HUDEP-2 (cell line): ENCODE results near the gene PMEPA1.

Experiments used
- DNase-seq, 76 experiments: peaks; one replicate each; lab custom pipeline; 2025; ENCODE audit not compliant: unreplicated experiment in 76 of 76; lab: John Stamatoyannopoulos, UW

The PMEPA1 gene

GRCh38 chr20:57614490-57615444 is 95.0 kb downstream of the PMEPA1 start:
- DNase-seq = no peak

- DNase-seq = no peak
Measured at GRCh38 chr20:57613481-57613921, 96.3 kb downstream of the PMEPA1 start.

DNA sequence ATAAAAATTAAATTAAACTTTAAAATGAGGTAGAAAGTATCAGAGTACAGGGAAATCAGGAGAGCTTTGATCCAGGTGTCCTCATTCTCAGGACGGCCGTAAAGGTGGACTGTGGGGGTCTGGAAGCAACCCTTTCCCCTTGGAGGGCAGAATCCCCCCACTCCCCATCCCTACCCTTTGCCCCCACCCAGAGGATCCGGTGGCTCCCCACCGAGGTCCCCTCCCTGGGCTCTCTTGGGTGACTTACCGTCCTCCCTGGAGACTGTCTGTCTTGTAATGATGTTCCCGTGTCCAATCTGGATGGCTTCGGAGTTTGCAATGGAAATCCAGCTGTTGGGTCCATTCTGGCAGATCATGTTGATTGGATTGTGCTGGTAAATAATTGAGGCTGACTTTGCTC is 96.9 kb downstream of the PMEPA1 start:
- DNase-seq = no peak

- DNase-seq = no peak
Measured at GRCh38 chr20:57612436-57612835, 97.4 kb downstream of the PMEPA1 start.

- no peak for DNase-seq
Measured at GRCh38 chr20:57611586-57612311, 98.1 kb downstream of the PMEPA1 start.

GRCh38 chr20:57610261-57610952 is 99.4 kb downstream of the PMEPA1 start:
- no peak for DNase-seq

GRCh38 chr20:57609842-57610167 is 100.0 kb downstream of the PMEPA1 start:
- no peak for DNase-seq

DNA sequence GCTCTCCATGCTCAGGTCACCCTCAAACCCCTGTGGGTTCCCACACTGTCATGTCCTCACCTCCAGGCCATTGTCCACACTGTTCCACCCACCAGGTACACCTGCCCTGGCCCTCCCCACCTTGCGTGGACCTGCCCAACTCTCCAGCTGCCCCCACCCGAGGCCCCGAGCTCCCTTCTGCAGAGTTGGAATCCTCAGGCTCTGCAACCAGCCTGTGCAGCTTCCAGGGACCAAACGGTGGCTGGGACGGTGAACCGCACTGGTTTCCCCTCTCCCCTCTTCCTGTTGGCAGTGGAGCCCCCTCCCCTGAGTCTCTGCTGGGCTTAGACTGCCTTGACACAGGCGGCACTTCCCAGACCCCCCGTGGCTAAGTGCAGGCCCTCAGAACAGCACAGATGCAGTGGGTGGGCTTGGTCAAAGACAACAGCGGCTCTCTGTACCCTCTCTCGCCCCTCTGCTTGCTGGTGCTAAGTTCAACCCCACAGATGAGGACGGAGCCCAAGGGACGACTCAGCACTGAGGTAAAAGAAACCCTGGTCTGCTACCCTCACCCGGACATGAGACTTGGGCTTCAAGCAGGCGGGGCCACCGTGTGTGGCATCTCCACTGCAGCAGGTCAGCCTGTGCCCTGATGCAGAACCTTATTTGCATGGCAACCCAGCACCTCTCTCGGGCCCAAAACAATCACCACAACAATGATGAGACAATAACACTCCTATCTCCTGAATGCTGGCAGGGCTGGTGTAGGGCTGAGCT is 100.6 kb downstream of the PMEPA1 start:
- no peak for DNase-seq

DNA sequence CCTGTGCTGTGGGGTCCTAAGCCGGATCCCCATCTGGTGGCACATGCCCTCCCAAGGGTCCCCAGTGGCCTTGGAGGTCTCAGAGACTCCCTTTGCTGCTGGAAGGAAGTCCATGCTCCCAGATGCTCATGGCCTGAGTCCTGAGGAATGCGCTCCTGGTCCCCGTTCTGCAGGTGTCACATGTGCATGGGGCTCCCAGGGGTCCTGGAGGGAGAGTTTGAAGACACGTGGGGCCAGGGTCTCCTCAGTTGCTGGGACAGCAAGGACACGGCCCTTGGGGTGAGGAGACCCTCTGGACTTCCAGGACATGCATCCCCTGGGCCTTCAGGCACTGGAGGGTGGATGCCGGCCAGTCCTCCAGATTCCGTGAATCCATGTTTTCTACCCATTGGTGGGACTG is 101.3 kb downstream of the PMEPA1 start:
- no peak for DNase-seq

DNA sequence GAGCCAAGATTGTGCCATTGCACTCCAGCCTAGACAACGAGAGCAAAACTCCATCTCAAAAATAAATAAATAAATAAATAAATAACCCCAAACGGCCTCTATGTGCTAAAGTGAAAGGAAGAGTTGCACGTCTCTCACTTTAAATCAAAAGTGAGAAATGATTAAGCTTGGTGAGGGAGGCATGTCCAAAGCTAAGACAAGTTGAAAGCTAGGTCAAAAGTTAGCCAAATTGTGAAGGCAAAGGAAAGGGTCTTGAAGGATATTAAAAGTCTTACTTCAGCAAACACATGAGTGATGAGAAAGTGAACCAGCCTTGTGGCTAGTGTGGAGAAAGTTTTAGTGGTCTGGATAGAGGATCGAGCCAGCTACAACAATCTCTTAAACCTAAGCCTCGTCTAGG is 103.9 kb downstream of the PMEPA1 start:
- DNase-seq = no peak

- DNase-seq = no peak
Measured at GRCh38 chr20:57605045-57605444, 104.8 kb downstream of the PMEPA1 start.

GRCh38 chr20:57603120-57603519 is 106.7 kb downstream of the PMEPA1 start:
- DNase-seq = no peak

GRCh38 chr20:57601737-57602136 is 108.1 kb downstream of the PMEPA1 start:
- no peak for DNase-seq

- DNase-seq = no peak
Measured at GRCh38 chr20:57601211-57601570, 108.6 kb downstream of the PMEPA1 start.

GRCh38 chr20:57600320-57601210 is 109.2 kb downstream of the PMEPA1 start:
- no peak for DNase-seq

GRCh38 chr20:57598491-57598890 is 111.3 kb downstream of the PMEPA1 start:
- no peak for DNase-seq
